Panc1 (cell line): Measurements from ENCODE around the gene CXCR5. TPM values are rescaled to one million over a fixed set of nuclear protein-coding genes. Genes with fewer than 3 reads are reported as not detected.

ENCODE experiments used
- ATAC-seq: fragments of 200-7000 bp; cut with Tn5 transposase; 2 replicates; pipeline ENCODE4 v1.9.1; 2020; ENCODE audit warnings: mild to moderate bottlenecking, moderate library complexity
- BruUV-seq: library from RNA; stranded (reverse); fragments of 400-500 nt; replicated peaks from 2 replicates; lab custom pipeline; 2021; lab: Mats Ljungman, UMichigan
- CTCF ChIA-PET: fragments of 300-600 bp; sonication (Branson Sonifier 250); formaldehyde crosslinking; loops from one replicate; lab custom pipeline; 2022; ENCODE audit warnings: antibody characterized with exemption; lab: Charles Lee
- POLR2A ChIA-PET: fragments of 300-600 bp; sonication (Branson Sonifier 250); formaldehyde crosslinking; loops from one replicate; lab custom pipeline; 2022; ENCODE audit warnings: antibody characterized with exemption; lab: Charles Lee
- DNase-seq: peaks from one replicate; pipeline ENCODE4 v3.0.0-alpha.2; 2010; ENCODE audit warnings: low read depth, low spot score
- H3K27ac ChIP-seq: 2 replicates; pipeline ENCODE4 v1.5.1; 2011; ENCODE audit warnings: mild to moderate bottlenecking, low read length, inconsistent platforms
- H3K27me3 ChIP-seq: fragments of 200-500 bp; sonication (Bioruptor generic); 2 replicates; pipeline ENCODE4 v1.6.0; 2014; ENCODE audit warnings: low read length, inconsistent platforms; ENCODE audit not compliant: control insufficient read depth, insufficient read depth
- H3K36me3 ChIP-seq: fragments of 200-500 bp; sonication (Bioruptor generic); 2 replicates; pipeline ENCODE4 v1.5.1; 2014; ENCODE audit warnings: inconsistent platforms, mild to moderate bottlenecking, low read length, moderate library complexity; ENCODE audit not compliant: control insufficient read depth, insufficient read depth
- H3K4me1 ChIP-seq: 2 replicates; pipeline ENCODE4 v1.5.1; 2011; ENCODE audit warnings: inconsistent platforms, mild to moderate bottlenecking, low read length, moderate library complexity; ENCODE audit not compliant: control insufficient read depth, insufficient read depth
- H3K4me3 ChIP-seq, 2 experiments: 2 replicates each; pipeline ENCODE4 v1.5.1; 2011 to 2012; ENCODE audit warnings: low read depth in 2 of 2, low read length in 2 of 2, mild to moderate bottlenecking in 2 of 2, inconsistent platforms in 1 of 2, moderate library complexity in 1 of 2
- H3K9me3 ChIP-seq: fragments of 200-500 bp; sonication (Bioruptor generic); 2 replicates; pipeline ENCODE4 v1.5.1; 2014; ENCODE audit warnings: low read depth, mild to moderate bottlenecking, inconsistent platforms, low read length, moderate library complexity; ENCODE audit not compliant: control insufficient read depth, insufficient read depth
- CTCF ChIP-seq: fragments of 450-650 bp; IDR thresholded peaks from 2 replicates; pipeline ENCODE4 v1.5.1; 2017; ENCODE audit warnings: mild to moderate bottlenecking
- POLR2AphosphoS5 ChIP-seq: IDR thresholded peaks from 2 replicates; pipeline ENCODE4 v1.6.1; 2012; ENCODE audit warnings: mild to moderate bottlenecking, low read depth, low read length, moderate library complexity
- REST ChIP-seq, 2 experiments: IDR thresholded peaks; 2 replicates each; pipeline ENCODE4 v1.6.1; 2011 to 2012; ENCODE audit warnings: low read depth in 2 of 2, control low read depth in 1 of 2, low read length in 1 of 2, mild to moderate bottlenecking in 1 of 2, moderate library complexity in 1 of 2; ENCODE audit not compliant: insufficient read depth in 1 of 2
- SIN3A ChIP-seq: IDR thresholded peaks from 2 replicates; pipeline ENCODE4 v1.6.1; 2012; ENCODE audit warnings: low read depth, mild to moderate bottlenecking, low read length, moderate library complexity, borderline replicate concordance; ENCODE audit not compliant: insufficient read depth
- TCF7L2 ChIP-seq: IDR thresholded peaks from 2 replicates; pipeline ENCODE4 v1.6.1; 2011; ENCODE audit warnings: mild to moderate bottlenecking, low read depth, low read length, inconsistent platforms
- in situ Hi-C: cut with HindIII; loops from 2 replicates; pipeline ENCODE4 v1.10.0; 2016; ENCODE audit warnings: low sequenced_read_pairs, low pct_unique_long_range_greater_than_20kb
- intact Hi-C: fragments of 100-400 bp; cut with micrococcal nuclease; formaldehyde crosslinking; loops from one replicate; pipeline ENCODE4 v1.10.0; 2022; ENCODE audit not compliant: unreplicated experiment
- total RNA-seq: library from RNA; stranded (reverse); gene quantifications from one replicate; pipeline ENCODE4 v1.2.1, GENCODE V29; 2021; ENCODE audit not compliant: unreplicated experiment

Gene CXCR5
- total RNA-seq, 1 experiment from 2014 or later, result not detected

GRCh38 chr11:118935376-118935775 lies 51.7 kb downstream of the CXCR5 start:
- in situ Hi-C loops, result no loop called here
- no peaks in the 10 kb centered on the region for H3K27me3 ChIP-seq
- ChIA-PET CTCF (interaction anchor here (0.7 to 1.6 kb wide), 3 partner anchors 144 to 351 kb away, joined by 11 to 14 read pairs (median 11); partner anchors contain the start of gene DDX6), POLR2A (interaction anchor here (0.7 kb wide), 2 partner anchors 98 to 149 kb away, joined by 4 to 15 read pairs; no protein-coding TSS in a partner anchor)
- H3K27ac ChIP-seq, result no peak overlapping the region
- no peak for ATAC-seq
- H3K9me3 ChIP-seq, result no peaks in the 10 kb centered on the region
- peaks cover 8% of the 10 kb centered on the region for H3K4me1 ChIP-seq
- no peak overlapping the region for H3K4me3 ChIP-seq
- H3K36me3 ChIP-seq, result no peaks in the 10 kb centered on the region
- BruUV-seq, result no TSS peak
- TF ChIP-seq CTCF (no peak), REST (IDR thresholded peaks at IDR 0.05; ENCODE audit: insufficient read depth in 1 of 2, low read depth in 2 of 2, low read length in 1 of 2) (no peak), POLR2AphosphoS5 (no peak), TCF7L2 (no peak), SIN3A (no peak)
- DNase-seq, result no peak
- intact Hi-C loops, result no loop called here

- ATAC-seq (no peak), DNase-seq (no peak)
- Histone ChIP-seq H3K9me3 (no peaks in the 10 kb centered on the region), H3K27ac (no peak overlapping the region), H3K27me3 (no peaks in the 10 kb centered on the region), H3K36me3 (no peaks in the 10 kb centered on the region), H3K4me1 (peaks cover 3% of the 10 kb centered on the region; the same call in 1 of the 2 replicates), H3K4me3 (no peak overlapping the region)
- in situ Hi-C loops (no loop called here), intact Hi-C loops (no loop called here)
- no TSS peak for BruUV-seq
- TF ChIP-seq CTCF (no peak), SIN3A (no peak)
- POLR2A ChIA-PET, result no interaction called here
- CTCF ChIA-PET, result interaction anchor here (0.6 kb wide), 1 partner anchor 267 kb away, joined by 5 read pairs; the partner anchor contains the start of gene CBL
Measured at GRCh38 chr11:118938491-118939403, 55.1 kb downstream of the CXCR5 start.
